Measurements from ENCODE around the gene ADAM29. TPM values are rescaled to one million over a fixed set of nuclear protein-coding genes. Genes with fewer than 3 reads are reported as not detected.
"Not testable (repeated sequence)": the region's sequence is repeated elsewhere in the genome, so short reads cannot be mapped to it uniquely, and the experiment has no call there.

The ADAM29 gene
- 6.3 TPM for total RNA-seq (ENCODE audit: insufficient read depth, low replicate concordance)

- no peak for DNase-seq (ENCODE audit: low spot score)
Observed at GRCh38 chr4:174918058-174918457, at the start of gene ADAM29. ADAM29 (plus strand) TSS chr4:174918358; CDS start chr4:174975526, 57,168 bp downstream.

GRCh38 chr4:174869339-174869738 lies 48.8 kb upstream of the ADAM29 start:
- DNase-seq (ENCODE audit: low spot score), result no peak

GRCh38 chr4:174870311-174870710 lies 47.8 kb upstream of the ADAM29 start:
- no peak for DNase-seq (ENCODE audit: low spot score)

GRCh38 chr4:174871407-174871806 lies 46.8 kb upstream of the ADAM29 start:
- no peak for DNase-seq (ENCODE audit: low spot score)

GRCh38 chr4:174873146-174873545 lies 45.0 kb upstream of the ADAM29 start:
- DNase-seq (ENCODE audit: low spot score), result not testable (repeated sequence)

- no peak for DNase-seq (ENCODE audit: low spot score)
Observed at GRCh38 chr4:174873931-174874330, 44.2 kb upstream of the ADAM29 start.

GRCh38 chr4:174874898-174875297 lies 43.3 kb upstream of the ADAM29 start:
- DNase-seq (ENCODE audit: low spot score), result no peak

- no peak for DNase-seq (ENCODE audit: low spot score)
Observed at GRCh38 chr4:174880001-174880400, 38.2 kb upstream of the ADAM29 start.

- no peak for DNase-seq (ENCODE audit: low spot score)
Observed at GRCh38 chr4:174882317-174882992, 35.7 kb upstream of the ADAM29 start.

GRCh38 chr4:174907508-174907907 lies 10.7 kb upstream of the ADAM29 start:
- DNase-seq (ENCODE audit: low spot score), result no peak

GRCh38 chr4:174910271-174910670 lies 7.9 kb upstream of the ADAM29 start:
- DNase-seq (ENCODE audit: low spot score), result no peak

GRCh38 chr4:174912919-174913543 lies 5.1 kb upstream of the ADAM29 start:
- DNase-seq (ENCODE audit: low spot score), result no peak

GRCh38 chr4:174919886-174920423 lies 1.8 kb downstream of the ADAM29 start:
- DNase-seq (ENCODE audit: low spot score), result no peak

GRCh38 chr4:174926958-174927357 lies 8.8 kb downstream of the ADAM29 start:
- DNase-seq (ENCODE audit: low spot score), result no peak

GRCh38 chr4:174928174-174928573 lies 10.0 kb downstream of the ADAM29 start:
- DNase-seq (ENCODE audit: low spot score), result no peak

GRCh38 chr4:174928575-174929253 lies 10.6 kb downstream of the ADAM29 start:
- DNase-seq (ENCODE audit: low spot score), result no peak

- DNase-seq (ENCODE audit: low spot score), result no peak
Observed at GRCh38 chr4:174929346-174929745, 11.2 kb downstream of the ADAM29 start.

GRCh38 chr4:174930895-174931294 lies 12.7 kb downstream of the ADAM29 start:
- no peak for DNase-seq (ENCODE audit: low spot score)

- no peak for DNase-seq (ENCODE audit: low spot score)
Observed at GRCh38 chr4:174933083-174933482, 14.9 kb downstream of the ADAM29 start.

- no peak for DNase-seq (ENCODE audit: low spot score)
Observed at GRCh38 chr4:174934360-174934759, 16.2 kb downstream of the ADAM29 start.

- DNase-seq (ENCODE audit: low spot score), result no peak
Observed at GRCh38 chr4:174935607-174936006, 17.4 kb downstream of the ADAM29 start.

GRCh38 chr4:174940002-174940401 lies 21.8 kb downstream of the ADAM29 start:
- DNase-seq (ENCODE audit: low spot score), result no peak

GRCh38 chr4:174946246-174946645 lies 28.1 kb downstream of the ADAM29 start:
- DNase-seq (ENCODE audit: low spot score), result no peak
